GM18951 (cell line): ENCODE measurements around the gene HOXB3.

Experiments
- POLR2A ChIP-seq: IDR thresholded peaks from 4 replicates; pipeline ENCODE4 v1.6.1; 2011; ENCODE audit warnings: mild to moderate bottlenecking; ENCODE audit not compliant: insufficient read length, insufficient read depth; ENCODE audit errors: extremely low read depth
- in situ Hi-C: fragments of 300-500 bp; cut with MboI; formaldehyde crosslinking; loops from one replicate; pipeline ENCODE4 v1.12.0; 2022; ENCODE audit warnings: low sequenced_read_pairs, mixed read lengths, inconsistent platforms; ENCODE audit not compliant: unreplicated experiment

The HOXB3 gene

DNA sequence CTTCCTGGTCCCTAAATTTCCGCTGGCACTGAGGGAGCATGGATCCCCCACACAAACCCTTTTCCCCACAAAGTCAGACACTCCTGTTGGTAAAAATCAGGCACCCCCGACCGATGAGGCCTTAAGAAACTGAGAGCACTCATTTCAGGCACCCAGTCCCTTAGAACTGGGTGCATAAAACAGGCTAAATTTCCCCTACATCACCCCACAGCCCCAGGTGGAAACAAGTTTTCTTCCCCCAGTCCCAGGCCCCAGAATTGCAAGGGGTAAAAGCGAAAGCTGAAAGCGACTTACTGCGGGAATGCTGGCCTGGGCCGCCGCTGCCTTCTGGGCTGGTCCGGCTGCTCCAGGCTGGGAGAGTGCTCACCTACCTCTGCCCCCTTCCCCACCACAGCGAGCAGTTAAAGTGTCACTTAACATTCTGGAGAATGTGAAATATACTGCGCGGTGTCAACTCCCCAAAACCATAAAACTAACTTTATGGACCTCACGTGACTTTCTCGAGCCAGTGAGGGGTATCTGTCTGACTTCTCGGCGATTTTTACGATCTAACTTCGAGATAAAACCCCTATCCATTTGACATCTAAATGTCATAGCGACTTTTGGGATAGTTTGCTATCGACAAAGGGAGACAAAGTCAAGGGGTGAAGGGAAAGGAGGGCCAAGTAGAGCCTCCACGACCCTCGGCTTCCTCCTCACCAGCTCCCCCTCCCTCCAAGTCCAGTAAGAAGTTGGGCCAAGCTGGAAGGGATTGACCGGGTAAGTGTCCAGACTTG lies at the start of gene HOXB3:
TSS of gene HOXB3 (minus strand) at position 411 of the 776 bp plus-strand sequence. CDS start 37,767 bp downstream, outside the sequence.
- in situ Hi-C loops: no loop called here
- no peak for TF ChIP-seq POLR2A

DNA sequence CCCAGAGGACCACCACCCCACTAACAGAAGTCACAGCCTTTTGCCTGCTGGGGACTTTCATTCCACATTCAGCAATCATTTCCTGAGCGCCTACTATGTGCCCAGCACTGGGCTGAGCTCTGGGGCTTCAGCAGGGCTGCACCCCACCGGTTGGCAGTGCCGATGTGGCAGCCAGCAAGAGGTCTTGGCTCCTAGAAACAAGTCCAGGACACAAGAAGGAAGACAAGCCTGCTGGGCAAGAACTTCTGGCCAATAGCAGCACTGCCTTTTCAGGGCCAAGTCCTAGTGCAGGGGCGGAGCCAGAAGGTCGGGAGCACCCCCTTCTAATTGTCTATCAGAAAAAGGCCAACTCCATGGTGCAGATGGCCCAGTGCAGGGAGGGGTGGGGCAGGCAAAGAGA lies 49.1 kb upstream of the HOXB3 start:
- in situ Hi-C loops: no loop called here
- TF ChIP-seq POLR2A: no peak

DNA sequence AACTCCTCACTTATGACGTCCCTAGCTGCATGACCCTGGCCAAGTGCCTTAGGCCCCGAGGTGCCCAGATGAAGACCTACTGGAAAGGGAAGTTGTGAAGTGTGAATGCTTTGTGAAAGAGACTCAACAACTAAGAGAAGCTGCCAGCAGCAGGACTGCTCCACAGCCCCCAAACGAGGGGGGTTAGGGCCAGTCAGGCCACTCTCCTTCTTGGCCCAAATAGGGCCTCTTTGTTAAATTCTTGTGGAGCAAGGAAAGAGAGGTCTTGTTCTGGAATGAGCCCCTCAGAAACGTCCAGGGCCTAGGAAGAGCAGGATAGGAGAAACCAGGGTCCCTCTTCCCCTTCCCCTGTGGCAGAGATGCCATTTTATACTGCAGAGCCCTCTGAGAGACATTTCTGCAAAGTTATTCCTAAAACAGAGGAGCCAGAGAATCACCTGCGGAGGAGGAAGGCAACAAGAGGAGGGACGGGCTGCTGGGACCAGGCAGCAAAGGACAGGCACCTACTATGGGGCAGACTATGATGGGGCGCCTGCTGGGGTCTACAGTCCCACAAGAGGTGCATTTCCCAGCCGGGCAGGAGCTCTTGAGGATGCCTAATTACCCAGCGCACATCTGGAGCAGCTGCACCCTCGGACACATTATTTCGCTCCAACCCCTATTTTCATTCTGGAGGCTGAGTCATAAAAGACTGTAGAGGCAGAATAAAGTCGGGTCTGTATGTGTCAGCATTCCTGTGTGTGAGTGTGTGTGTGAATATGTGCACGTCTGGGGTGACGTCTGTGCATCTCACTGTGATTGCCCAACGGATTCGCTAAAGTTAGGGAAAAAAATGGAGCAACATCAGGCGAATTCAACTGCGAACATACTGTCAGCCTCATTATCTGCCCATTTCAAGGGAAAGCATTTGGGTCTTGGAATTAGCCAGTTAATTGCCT lies 47.6 kb upstream of the HOXB3 start:
- in situ Hi-C loops: no loop called here

DNA sequence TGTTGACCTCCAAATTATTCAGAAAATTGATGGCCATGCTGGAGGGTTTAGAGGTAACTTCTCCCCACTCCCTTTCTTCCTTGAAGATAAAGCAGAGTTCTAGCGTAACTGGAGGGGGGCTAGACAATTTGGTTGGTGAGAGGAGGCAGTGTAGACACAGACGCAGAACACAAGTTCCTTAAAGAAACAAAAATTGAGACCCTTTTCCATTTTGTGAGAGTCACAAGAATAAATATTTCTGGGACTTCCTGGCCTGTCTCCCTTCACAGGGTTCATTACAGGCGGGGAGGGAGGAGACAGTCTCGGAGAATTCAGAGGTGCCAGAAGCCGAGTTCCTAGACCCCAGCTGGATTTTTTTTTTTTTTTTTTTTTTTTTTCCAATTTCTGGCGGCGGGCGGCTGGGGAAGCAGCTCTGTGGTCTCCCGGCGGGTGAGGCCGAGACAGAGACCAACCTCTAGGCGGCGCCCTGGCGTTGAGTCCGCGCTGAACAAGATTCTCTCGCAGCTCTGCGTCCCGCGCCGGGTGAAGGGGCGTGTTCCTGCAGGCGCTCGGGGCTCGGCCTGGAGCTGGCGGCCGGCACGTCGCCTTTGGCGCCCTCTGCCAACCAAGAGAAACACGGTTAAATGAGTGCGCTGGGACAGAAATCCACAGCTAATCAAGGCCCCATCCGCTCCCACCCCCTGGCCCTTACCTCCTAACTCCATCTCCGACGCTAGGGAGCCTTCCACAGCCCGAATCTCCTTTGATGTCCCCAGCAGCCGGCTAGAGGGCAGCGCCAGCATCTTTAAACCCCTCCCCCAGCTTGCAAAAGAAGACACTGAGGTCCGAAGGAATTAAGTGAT lies 46.4 kb upstream of the HOXB3 start:
- no peak for TF ChIP-seq POLR2A
- in situ Hi-C loops: no loop called here

More for the DNA sequence above, 47.6 kb upstream of the HOXB3 start:
- TF ChIP-seq POLR2A: no peak

DNA sequence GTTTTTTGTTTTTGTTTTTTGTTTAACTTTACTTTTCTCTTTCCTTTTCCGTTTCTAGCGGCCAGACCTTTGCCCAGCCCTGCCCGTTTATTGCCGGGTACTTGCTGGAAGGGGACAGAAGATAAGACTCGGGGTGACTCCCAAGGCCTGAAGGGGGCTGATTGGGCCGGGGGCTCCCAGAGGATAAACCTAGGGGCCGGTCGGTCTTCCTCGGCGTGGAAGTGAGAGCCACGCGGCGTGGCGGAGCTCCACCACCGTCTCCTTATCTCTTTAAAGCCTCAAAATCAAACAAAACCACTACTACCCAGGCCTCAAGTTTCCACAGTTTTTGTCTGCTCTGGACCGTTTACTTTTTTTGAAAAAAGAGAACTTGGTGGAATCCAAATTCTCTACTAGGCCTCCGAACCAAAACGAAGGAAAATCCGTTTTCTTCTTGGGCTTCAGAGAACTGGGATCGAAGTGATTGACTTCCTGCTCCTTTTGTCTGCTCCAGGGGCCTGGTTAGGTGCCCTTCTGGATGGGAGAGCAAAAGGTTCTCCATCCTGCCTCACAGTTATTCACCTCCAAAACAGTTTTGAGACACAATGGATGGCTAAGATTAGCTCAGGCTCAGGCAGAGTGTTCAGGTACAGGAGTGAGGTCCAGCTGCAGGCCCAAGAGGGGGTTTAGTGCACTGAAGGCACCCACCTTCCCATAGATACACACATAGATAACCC lies 44.6 kb upstream of the HOXB3 start:
- in situ Hi-C loops: no loop called here
- no peak for TF ChIP-seq POLR2A

DNA sequence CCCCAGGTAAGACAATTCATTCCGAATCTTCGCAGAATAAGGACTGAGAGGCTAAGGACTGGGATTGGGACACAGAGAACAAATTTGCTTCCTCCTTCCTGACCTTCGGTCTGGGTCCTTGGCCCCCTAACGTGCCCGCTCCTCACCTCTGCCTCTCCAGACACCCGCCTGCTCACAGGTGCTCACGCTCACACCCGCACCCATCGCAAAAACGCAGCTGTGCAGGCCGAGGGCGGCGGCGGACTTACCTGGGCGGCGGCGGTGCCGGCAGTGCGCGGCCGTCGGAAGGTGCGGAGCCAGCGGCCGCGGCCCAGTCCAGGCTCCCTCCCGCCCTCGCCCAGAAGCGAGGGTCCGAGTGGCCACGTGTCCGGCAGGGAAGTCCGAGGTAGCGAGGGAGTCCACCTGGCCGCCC lies 43.2 kb upstream of the HOXB3 start:
- in situ Hi-C loops: no loop called here
- no peak for TF ChIP-seq POLR2A

DNA sequence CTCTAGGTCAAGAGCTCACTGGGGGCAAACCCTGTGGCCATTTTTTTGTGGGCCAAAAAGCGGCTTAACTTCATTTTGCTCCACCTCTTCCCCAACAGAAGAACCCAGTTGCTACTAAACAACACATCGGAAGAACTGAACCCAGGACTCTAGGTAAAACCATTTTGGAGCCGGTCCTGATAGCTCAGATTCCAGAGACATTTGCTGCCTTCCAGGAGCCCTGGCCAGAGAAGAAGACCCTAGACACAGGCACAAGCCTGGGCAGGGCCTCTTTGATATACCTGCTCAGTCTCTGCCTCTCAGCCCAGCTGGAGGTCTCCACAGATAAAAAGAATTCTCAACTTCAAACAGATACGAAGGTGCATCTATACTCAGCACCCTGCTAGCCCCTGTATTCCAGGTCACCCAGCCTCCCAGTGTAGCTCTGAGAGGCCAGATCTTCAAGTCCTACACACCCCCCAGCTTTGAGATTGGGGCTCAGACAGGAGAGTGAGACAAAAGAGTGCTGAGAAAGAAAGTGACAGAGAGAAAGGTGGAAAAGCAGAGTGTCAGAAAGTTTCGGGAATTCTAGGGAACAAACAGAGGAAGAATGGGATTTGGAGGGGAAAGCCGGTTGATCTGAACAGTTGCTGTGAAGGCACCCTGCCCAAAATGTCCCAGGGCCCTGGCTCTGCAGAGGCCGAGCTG lies 42.7 kb upstream of the HOXB3 start:
- in situ Hi-C loops: no loop called here
- TF ChIP-seq POLR2A: no peak

DNA sequence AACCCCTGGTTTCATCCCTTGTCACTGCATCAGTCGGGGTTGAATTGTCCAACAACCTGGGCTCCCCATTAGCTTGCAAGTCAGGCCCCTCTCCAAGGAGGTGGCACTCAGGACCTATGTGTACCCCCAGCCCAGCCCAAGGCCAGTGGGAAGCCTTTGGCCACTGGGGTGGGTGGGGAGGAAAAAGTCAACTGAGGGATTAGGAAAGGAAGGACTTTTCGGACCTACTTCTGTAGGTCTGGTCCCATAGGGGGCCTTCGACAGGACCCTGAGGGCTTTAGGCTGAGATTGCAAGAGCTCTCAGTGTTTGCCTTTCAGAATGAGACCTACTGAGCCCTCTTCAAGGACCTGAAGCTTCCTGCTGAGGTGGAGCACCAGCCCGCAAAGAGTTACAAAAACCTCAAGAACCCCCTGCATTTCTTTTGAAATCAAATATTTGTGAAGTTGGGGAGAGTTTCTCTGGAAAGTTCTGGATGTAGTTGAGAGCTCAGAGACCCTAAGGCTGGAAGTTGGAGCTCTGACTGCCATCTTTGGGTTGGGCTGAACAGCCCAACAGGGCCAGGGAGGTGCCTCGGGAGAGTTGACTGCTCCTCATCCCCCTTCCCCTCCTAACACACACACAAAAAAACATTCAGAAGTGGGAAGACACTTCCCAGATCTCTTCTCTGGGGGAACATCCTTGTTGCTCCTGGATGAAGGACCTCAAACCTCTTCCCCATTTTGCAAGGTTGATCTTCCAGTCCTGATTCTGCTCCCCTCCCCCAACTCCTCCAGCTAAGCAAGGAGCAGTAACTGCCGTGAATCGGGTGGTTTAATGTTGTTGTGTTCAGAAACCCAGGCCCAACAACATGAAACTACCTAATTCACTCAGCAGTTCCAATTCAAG lies 41.9 kb upstream of the HOXB3 start:
- in situ Hi-C loops: no loop called here
- no peak for TF ChIP-seq POLR2A

DNA sequence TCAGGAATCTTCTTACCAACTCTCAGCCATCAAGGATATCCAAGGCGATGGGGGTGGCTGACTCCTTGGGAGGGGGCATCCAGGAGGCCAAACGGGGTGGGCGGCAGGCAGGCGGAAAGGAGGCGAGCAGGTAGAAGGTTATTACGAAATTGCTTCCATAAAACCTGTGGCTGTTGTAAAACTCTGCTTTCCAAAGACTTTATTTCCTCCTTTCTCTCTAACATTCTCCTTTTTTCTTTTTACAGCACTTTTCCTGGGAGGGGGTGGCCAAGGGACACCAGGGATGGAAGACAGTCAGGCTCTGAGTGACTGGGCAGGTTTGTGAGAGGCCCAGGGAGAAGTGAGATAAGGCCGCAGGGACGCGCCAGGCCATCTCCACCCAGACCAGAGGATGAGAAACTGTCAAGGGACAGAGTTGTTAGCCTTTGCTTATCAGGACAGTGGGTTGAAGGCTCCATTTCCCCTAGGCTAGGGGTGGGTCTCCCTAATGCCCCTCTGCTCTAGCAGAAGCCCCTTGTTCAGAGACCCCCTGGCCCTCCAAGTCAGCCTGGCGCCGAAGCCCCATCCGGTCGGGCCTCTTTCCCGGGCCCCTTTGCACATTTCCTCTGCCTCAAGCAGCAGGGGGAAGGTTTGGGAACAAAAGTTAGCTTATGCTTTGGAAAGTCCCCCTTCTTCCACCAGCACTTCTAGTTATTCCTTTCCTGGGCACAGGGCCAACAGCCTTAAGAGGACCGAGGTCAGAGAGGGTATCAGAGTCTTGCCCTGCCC lies 41.1 kb upstream of the HOXB3 start:
- in situ Hi-C loops: no loop called here
- no peak for TF ChIP-seq POLR2A

DNA sequence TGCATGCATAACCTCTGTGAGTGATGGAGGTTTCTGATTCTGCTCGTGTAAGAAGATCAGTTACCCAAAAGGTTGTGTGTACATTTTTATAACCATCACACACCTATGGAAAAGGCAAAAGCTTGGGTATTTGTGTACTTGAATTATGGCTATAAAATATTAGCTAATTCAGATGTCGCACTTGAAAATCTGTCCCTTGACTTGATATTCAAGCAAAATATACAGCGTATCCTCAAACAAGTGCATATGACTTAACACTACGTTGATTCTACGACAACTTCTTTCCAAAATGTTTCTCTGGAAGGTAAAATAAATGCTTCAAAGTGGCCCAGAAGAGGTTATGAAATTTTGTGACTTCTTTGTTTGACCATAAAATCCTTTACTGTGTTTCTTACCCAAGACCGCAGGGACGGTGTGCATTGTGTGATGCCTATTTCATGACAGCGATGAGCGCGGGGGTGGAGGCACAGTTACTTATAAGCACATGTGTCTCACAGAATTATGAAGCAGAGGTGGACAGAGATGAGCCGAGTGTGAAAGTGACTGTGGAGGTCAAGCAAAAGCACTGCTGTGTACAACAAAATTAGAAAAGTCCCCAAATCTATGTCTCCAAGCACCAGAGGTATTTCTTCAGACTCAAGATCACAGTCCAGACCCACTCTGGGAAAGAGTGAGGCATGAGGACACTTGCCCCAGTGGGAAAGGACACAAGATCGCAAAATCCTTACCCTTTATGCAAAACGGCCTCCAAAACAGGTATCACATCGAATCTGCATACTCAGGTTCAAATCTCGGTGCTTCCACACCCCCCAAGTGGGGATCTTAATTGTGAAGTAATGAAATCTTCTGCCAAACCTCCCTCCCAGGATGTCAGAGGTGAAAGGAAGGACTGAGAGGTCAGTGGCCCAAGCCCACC lies 40.2 kb upstream of the HOXB3 start:
- TF ChIP-seq POLR2A: no peak
- in situ Hi-C loops: no loop called here

DNA sequence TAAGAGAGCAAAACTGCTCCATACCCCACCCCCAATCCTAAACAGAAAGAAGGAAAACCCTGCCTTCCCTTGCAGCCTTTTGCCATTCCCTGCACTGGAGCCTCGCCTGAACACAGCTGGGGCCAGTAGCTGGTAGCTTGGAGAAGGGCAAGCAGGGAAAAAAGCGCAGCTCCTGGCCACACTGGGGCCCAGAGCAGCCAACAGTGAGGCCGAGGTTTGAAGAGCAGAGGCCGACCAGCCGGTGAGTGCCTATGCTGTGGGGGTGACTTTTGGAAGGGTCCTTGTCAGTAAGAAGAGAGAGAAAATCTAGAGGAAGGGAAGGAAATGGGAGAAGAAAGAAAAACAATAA lies 39.3 kb upstream of the HOXB3 start:
- in situ Hi-C loops: no loop called here
- no peak for TF ChIP-seq POLR2A
